ENCODE measurements around the gene SLC6A6. TPM values are rescaled to one million over a fixed set of nuclear protein-coding genes. Genes with fewer than 3 reads are reported as not detected.

Gene SLC6A6
- total and polyA plus RNA-seq, 10 of the 15 experiments (the other 5 are each of a cell fraction or from before 2014, with no cell fraction given), result 5.6 to 47.0 (median 20.2) TPM

- ATAC-seq, result no peak
- Histone ChIP-seq H3K36me3 (ENCODE audit: control insufficient read depth in 2 of 2, insufficient read depth in 2 of 2, low read length in 1 of 2) (peaks cover 25 to 29% of the 10 kb centered on the region in 2 experiments), H3K27me3 (replicated peaks in 1 of 2; ENCODE audit: control insufficient read depth in 2 of 2, insufficient read depth in 2 of 2, low read length in 1 of 2) (no peaks in the 10 kb centered on the region), H3K9ac (ENCODE audit: control insufficient read depth, insufficient read depth, low read length) (no peak overlapping the region), H3K4me2 (ENCODE audit: control insufficient read depth, insufficient read depth) (no peak overlapping the region), H2AFZ (ENCODE audit: control insufficient read depth, low read depth, low read length) (no peak overlapping the region), H3K79me2 (ENCODE audit: control insufficient read depth, insufficient read depth, low read length) (no peaks in the 10 kb centered on the region), H3K27ac (ENCODE audit: control insufficient read depth, insufficient read depth) (no peak overlapping the region), H4K20me1 (ENCODE audit: control insufficient read depth, insufficient read depth) (no peaks in the 10 kb centered on the region), H3K4me3 (no peak overlapping the region), H3K4me1 (ENCODE audit: control insufficient read depth, insufficient read depth, low read length) (no peaks in the 10 kb centered on the region), H3K9me3 (replicated peaks; ENCODE audit: control insufficient read depth, insufficient read depth, low read length) (no peaks in the 10 kb centered on the region)
- no TSS peak for BruUV-seq (replicated peaks)
- DNase-seq (ENCODE audit: low read depth, low spot score), result no peak
- ChIA-PET CTCF (interaction anchor here (0.9 to 1.5 kb wide), 3 partner anchors 17 to 247 kb away, joined by 3 to 4 read pairs (median 4); no protein-coding TSS in a partner anchor), RAD21 (ENCODE audit: unreplicated experiment) (no interaction called here), POLR2A (no interaction called here), SMC1A (ENCODE audit: uncharacterized antibody, unreplicated experiment) (interaction anchor here (0.5 to 1.4 kb wide), 5 partner anchors 17 to 248 kb away, joined by 3 to 6 read pairs (median 3); no protein-coding TSS in a partner anchor)
- in situ Hi-C loops (cut with MboI), result no loop called here
- no peak for TF ChIP-seq BACH1 (IDR thresholded peaks at IDR 0.05; ENCODE audit: borderline replicate concordance)
- TF ChIP-seq RELB (IDR thresholded peaks at IDR 0.05; ENCODE audit: low read depth), result no peak
- no peak for TF ChIP-seq MAX (IDR thresholded peaks at IDR 0.05; ENCODE audit: low read depth, low read length)
- no peak for TF ChIP-seq JUNB (IDR thresholded peaks at IDR 0.05)
- TF ChIP-seq USF1 (IDR thresholded peaks at IDR 0.05; ENCODE audit: borderline replicate concordance, extremely low read length, insufficient read depth, low read depth, low read length), result no peak
- TF ChIP-seq BCLAF1 (IDR thresholded peaks at IDR 0.05), result no peak
- TF ChIP-seq ATF3 (IDR thresholded peaks at IDR 0.05; ENCODE audit: borderline replicate concordance, extremely low read depth, low read depth, low read length), result no peak
- no peak for TF ChIP-seq GABPA (IDR thresholded peaks at IDR 0.05; ENCODE audit: low read depth)
- no peak for TF ChIP-seq IKZF2 (IDR thresholded peaks at IDR 0.05)
- no peak for TF ChIP-seq NRF1 (conservative IDR thresholded peaks at IDR 0.05; ENCODE audit: low read depth, low read length)
- TF ChIP-seq LARP7 (IDR thresholded peaks at IDR 0.05), result no peak
- TF ChIP-seq RB1 (IDR thresholded peaks at IDR 0.05; ENCODE audit: borderline replicate concordance), result no peak
- no peak for TF ChIP-seq WRNIP1 (IDR thresholded peaks at IDR 0.05; ENCODE audit: borderline replicate concordance, low read depth, low read length)
- WGBS (ENCODE audit: insufficient coverage, insufficient replicate concordance, low lambda C conversion rate, missing lambda C conversion rate), result 99% methylated on average over 5 of the region's 5 CpGs
- FAIRE-seq, result no peak
- intact Hi-C loops (cut with micrococcal nuclease; ENCODE audit: unreplicated experiment), result no loop called here
Measured at GRCh38 chr3:14450922-14451606, 48.7 kb downstream of the SLC6A6 start.

All from GM12878 (cell line).